GM23338 (cell line): ENCODE data around the gene GSTT4. TPM values are rescaled to one million over a fixed set of nuclear protein-coding genes. Genes with fewer than 3 reads are reported as not detected.

ENCODE experiments used
- ATAC-seq: fragments of 200-7000 bp; cut with Tn5 transposase; 3 replicates; pipeline ENCODE4 v1.9.1; 2020
- DNase-seq: peaks from one replicate; pipeline ENCODE4 v3.0.0-alpha.2; 2015; ENCODE audit warnings: low spot score
- H2AFZ ChIP-seq: fragments of 200-600 bp; sonication (generic); 2 replicates; pipeline ENCODE4 v1.8.0; 2016; ENCODE audit warnings: antibody characterized with exemption, mild to moderate bottlenecking, moderate library complexity
- H3F3A ChIP-seq: fragments of 200-600 bp; sonication (generic); replicated peaks from 2 replicates; pipeline ENCODE4 v1.8.0; 2017; ENCODE audit warnings: antibody characterized with exemption, mixed run types, low read depth
- H3K27ac ChIP-seq: fragments of 200-600 bp; sonication (generic); 2 replicates; pipeline ENCODE4 v1.6.1; 2016; ENCODE audit warnings: low read depth
- H3K27me3 ChIP-seq: fragments of 200-600 bp; sonication (generic); 2 replicates; pipeline ENCODE4 v1.8.0; 2016; ENCODE audit warnings: mild to moderate bottlenecking, mixed run types, moderate library complexity; ENCODE audit not compliant: insufficient read depth
- H3K36me3 ChIP-seq: fragments of 200-600 bp; sonication (generic); 2 replicates; pipeline ENCODE4 v1.8.0; 2016; ENCODE audit warnings: mild to moderate bottlenecking; ENCODE audit not compliant: insufficient read depth
- H3K4me1 ChIP-seq: fragments of 200-600 bp; sonication (generic); 2 replicates; pipeline ENCODE4 v1.8.0; 2016; ENCODE audit warnings: mild to moderate bottlenecking, moderate library complexity; ENCODE audit not compliant: insufficient read depth
- H3K4me2 ChIP-seq: fragments of 200-600 bp; sonication (generic); 2 replicates; pipeline ENCODE4 v1.7.1; 2017; ENCODE audit warnings: mixed run types
- H3K4me3 ChIP-seq: fragments of 200-600 bp; sonication (generic); 2 replicates; pipeline ENCODE4 v1.6.1; 2016; ENCODE audit warnings: mixed run types
- H3K79me2 ChIP-seq: fragments of 200-600 bp; sonication (generic); replicated peaks from 2 replicates; pipeline ENCODE4 v1.8.0; 2017; ENCODE audit warnings: mild to moderate bottlenecking; ENCODE audit not compliant: insufficient read depth
- H3K9me2 ChIP-seq: fragments of 200-600 bp; sonication (generic); 2 replicates; pipeline ENCODE4 v1.8.0; 2017; ENCODE audit not compliant: insufficient read depth
- H4K20me1 ChIP-seq: fragments of 200-600 bp; sonication (generic); replicated peaks from 2 replicates; pipeline ENCODE4 v1.8.0; 2017; ENCODE audit warnings: mild to moderate bottlenecking; ENCODE audit not compliant: insufficient read depth
- H3K27ac Mint-ChIP-seq: 2 replicates; pipeline ENCODE4 v1.8.0; 2020; ENCODE audit warnings: inconsistent platforms, mild to moderate bottlenecking, moderate library complexity, mixed read lengths
- H3K27me3 Mint-ChIP-seq: 3 replicates; pipeline ENCODE4 v1.8.0; 2022; ENCODE audit warnings: low read depth, mild to moderate bottlenecking, moderate library complexity, mixed read lengths, inconsistent platforms; ENCODE audit not compliant: insufficient read depth, poor library complexity
- H3K36me3 Mint-ChIP-seq: 3 replicates; pipeline ENCODE4 v1.8.0; 2021; ENCODE audit warnings: low read depth, mild to moderate bottlenecking, inconsistent platforms, moderate library complexity, mixed read lengths
- H3K4me1 Mint-ChIP-seq: 3 replicates; pipeline ENCODE4 v1.8.0; 2020; ENCODE audit warnings: mild to moderate bottlenecking, inconsistent platforms, mixed read lengths
- H3K4me3 Mint-ChIP-seq: 3 replicates; pipeline ENCODE4 v1.8.0; 2021; ENCODE audit warnings: moderate library complexity, mild to moderate bottlenecking, inconsistent platforms, mixed read lengths
- H3K9me3 Mint-ChIP-seq: 3 replicates; pipeline ENCODE4 v1.8.0; 2020; ENCODE audit warnings: moderate library complexity, mild to moderate bottlenecking, inconsistent platforms, mixed read lengths
- CREB1 ChIP-seq: fragments of 250-450 bp; sonication (Bioruptor Pico); IDR thresholded peaks from 2 replicates; pipeline ENCODE4 v1.5.0; 2020; ENCODE audit warnings: low read depth, mild to moderate bottlenecking, moderate library complexity
- CTCF ChIP-seq, 2 experiments: fragments of 200-600 bp in 1 of 2; sonication (generic) in 1 of 2; conservative IDR thresholded peaks; 2 replicates each; pipeline versions ENCODE4 v1.5.1 to v1.6.1; 2016 to 2017; ENCODE audit warnings: antibody characterized with exemption in 2 of 2, low read depth in 2 of 2, mild to moderate bottlenecking in 2 of 2, moderate library complexity in 1 of 2
- ETS1 ChIP-seq: IDR thresholded peaks from 2 replicates; pipeline ENCODE4 v1.6.1; 2016; ENCODE audit warnings: antibody characterized with exemption
- EZH2 ChIP-seq: fragments of 200-600 bp; sonication (generic); IDR thresholded peaks from one replicate; pipeline ENCODE4 v1.8.0; 2017; ENCODE audit warnings: antibody characterized with exemption, mild to moderate bottlenecking, low read depth; ENCODE audit not compliant: unreplicated experiment
- EZH2phosphoT487 ChIP-seq: fragments of 200-600 bp; sonication (generic); IDR thresholded peaks from one replicate; pipeline ENCODE4 v1.8.1; 2018; ENCODE audit warnings: antibody characterized with exemption; ENCODE audit not compliant: unreplicated experiment
- JUNB ChIP-seq: IDR thresholded peaks from one replicate; pipeline ENCODE4 v1.6.1; 2016; ENCODE audit warnings: antibody characterized with exemption; ENCODE audit not compliant: unreplicated experiment
- NANOG ChIP-seq: IDR thresholded peaks from 2 replicates; pipeline ENCODE4 v1.6.1; 2016; ENCODE audit warnings: antibody characterized with exemption, borderline replicate concordance
- POLR2AphosphoS5 ChIP-seq: IDR thresholded peaks from 2 replicates; pipeline ENCODE4 v1.6.1; 2016; ENCODE audit warnings: antibody characterized with exemption, low read depth
- REST ChIP-seq: IDR thresholded peaks from one replicate; pipeline ENCODE4 v1.6.1; 2018; ENCODE audit warnings: antibody characterized with exemption; ENCODE audit not compliant: unreplicated experiment
- STAT1 ChIP-seq: IDR thresholded peaks from one replicate; pipeline ENCODE4 v1.6.1; 2016; ENCODE audit warnings: antibody characterized with exemption; ENCODE audit not compliant: unreplicated experiment
- ZNF114 ChIP-seq: fragments of 250-450 bp; sonication (Bioruptor Pico); IDR thresholded peaks from 2 replicates; pipeline ENCODE4 v1.5.0; 2020; ENCODE audit warnings: mild to moderate bottlenecking, moderate library complexity
- ZNF331 ChIP-seq: fragments of 250-450 bp; sonication (Bioruptor Pico); IDR thresholded peaks from 2 replicates; pipeline ENCODE4 v1.5.0; 2020; ENCODE audit warnings: low read depth, mild to moderate bottlenecking, moderate library complexity
- ZNF462 ChIP-seq: fragments of 250-450 bp; sonication (Bioruptor Pico); IDR thresholded peaks from 2 replicates; pipeline ENCODE4 v1.5.0; 2020; ENCODE audit warnings: mild to moderate bottlenecking, moderate library complexity
- polyA plus RNA-seq: library from polyadenylated mRNA; unstranded; fragments of >200 nt; fragmentation: Nextera tagmentation; extraction: Ambion mirVana; gene quantifications from 2 replicates; pipeline ENCODE4 v1.2.1, GENCODE V29; 2016
- total RNA-seq: library from RNA; depleted of rRNA; stranded (reverse); fragments of >200 nt; shearing (Covaris generic); gene quantifications from 2 replicates; pipeline ENCODE4 v1.2.3, GENCODE V29; 2014

GSTT4 gene
- total and polyA plus RNA-seq, 2 experiments from 2014 or later: not detected

GRCh38 chr22:24010018-24010391 is 4.8 kb upstream of the GSTT4 start:
- H3F3A ChIP-seq: 0 out of 2 replicates have a peak, but pooled peaks cover 3% of the 10 kb centered on the region
- Mint-ChIP-seq H3K36me3 (peaks cover 6% of the 10 kb centered on the region; the same call in 1 of the 3 replicates), H3K4me3 (peak overlapping the region; percentile 50; the same call in 2 of the 3 replicates), H3K27ac (no peak overlapping the region), H3K27me3 (peaks cover 13% of the 10 kb centered on the region), H3K4me1 (peaks cover 4% of the 10 kb centered on the region), H3K9me3 (peaks cover 11% of the 10 kb centered on the region)
- H3K4me2 ChIP-seq: no peak overlapping the region
- H3K36me3 ChIP-seq: no peaks in the 10 kb centered on the region
- H2AFZ ChIP-seq: peak overlapping the region; percentile 70
- DNase-seq (no peak), ATAC-seq (no peak)
- no peaks in the 10 kb centered on the region for H3K9me2 ChIP-seq
- H3K4me1 ChIP-seq: peaks cover 5% of the 10 kb centered on the region; the same call in 1 of the 2 replicates
- TF ChIP-seq ZNF114 (no peak), ZNF331 (CRISPR knock-in tag) (no peak), CREB1 (CRISPR knock-in tag) (no peak), NANOG (no peak), JUNB (no peak), ETS1 (no peak), ZNF462 (CRISPR knock-in tag) (no peak), CTCF (conservative IDR thresholded peaks at IDR 0.05; ENCODE audit: low read depth in 2 of 2) (no peak), EZH2phosphoT487 (no peak), EZH2 (no peak), STAT1 (no peak), REST (no peak), POLR2AphosphoS5 (no peak)
- H3K27me3 ChIP-seq: no peaks in the 10 kb centered on the region
- no peaks in the 10 kb centered on the region for H4K20me1 ChIP-seq
- no peak overlapping the region for H3K27ac ChIP-seq
- peaks cover 36% of the 10 kb centered on the region for H3K79me2 ChIP-seq
- no peak overlapping the region for H3K4me3 ChIP-seq
